NCI-H774 (cell line): ENCODE data around the gene SLC24A3.

Experiments used
- DNase-seq: peaks from one replicate; lab custom pipeline; 2025; lab: John Stamatoyannopoulos, UW

The SLC24A3 gene

DNA sequence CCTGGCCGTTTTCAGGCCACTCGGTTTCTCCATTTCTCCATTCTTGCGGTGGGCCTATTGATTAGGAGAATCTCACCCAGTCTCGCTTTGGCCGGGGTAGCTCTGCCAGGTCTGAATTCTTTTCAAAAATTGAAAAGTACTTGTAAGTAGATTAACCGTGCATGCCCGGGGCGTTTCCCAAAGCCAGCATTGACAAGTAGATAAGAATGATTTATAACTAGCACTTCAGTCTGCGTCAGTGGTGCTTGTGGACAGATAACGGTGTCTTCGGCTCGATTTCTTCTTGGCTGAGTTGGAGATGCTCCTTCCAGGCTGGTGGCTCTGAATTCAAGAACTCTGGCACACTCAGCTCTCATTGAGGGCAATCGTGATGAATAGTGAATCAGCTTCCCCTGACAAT lies 29.0 kb downstream of the SLC24A3 start:
- no peak for DNase-seq

DNA sequence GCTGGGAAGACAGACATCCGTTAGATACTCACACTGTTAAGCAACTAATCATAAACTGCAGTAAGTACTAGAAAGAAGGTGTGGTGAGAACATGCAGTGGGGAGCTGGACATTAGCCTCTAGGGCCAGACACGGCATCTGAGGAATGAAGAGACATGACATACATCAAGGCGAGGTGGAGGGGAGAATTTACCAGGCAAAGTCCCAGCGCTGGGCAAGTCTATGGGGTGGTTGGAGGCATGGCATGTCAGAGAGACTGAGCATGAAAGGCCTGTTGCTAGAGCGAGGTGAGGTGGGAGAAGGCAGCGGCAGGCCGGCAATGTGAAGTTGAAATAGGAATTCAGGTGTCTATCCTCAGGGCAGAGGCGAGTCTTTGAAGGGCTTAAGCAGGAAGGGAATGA lies 31.8 kb downstream of the SLC24A3 start:
- DNase-seq = no peak

DNA sequence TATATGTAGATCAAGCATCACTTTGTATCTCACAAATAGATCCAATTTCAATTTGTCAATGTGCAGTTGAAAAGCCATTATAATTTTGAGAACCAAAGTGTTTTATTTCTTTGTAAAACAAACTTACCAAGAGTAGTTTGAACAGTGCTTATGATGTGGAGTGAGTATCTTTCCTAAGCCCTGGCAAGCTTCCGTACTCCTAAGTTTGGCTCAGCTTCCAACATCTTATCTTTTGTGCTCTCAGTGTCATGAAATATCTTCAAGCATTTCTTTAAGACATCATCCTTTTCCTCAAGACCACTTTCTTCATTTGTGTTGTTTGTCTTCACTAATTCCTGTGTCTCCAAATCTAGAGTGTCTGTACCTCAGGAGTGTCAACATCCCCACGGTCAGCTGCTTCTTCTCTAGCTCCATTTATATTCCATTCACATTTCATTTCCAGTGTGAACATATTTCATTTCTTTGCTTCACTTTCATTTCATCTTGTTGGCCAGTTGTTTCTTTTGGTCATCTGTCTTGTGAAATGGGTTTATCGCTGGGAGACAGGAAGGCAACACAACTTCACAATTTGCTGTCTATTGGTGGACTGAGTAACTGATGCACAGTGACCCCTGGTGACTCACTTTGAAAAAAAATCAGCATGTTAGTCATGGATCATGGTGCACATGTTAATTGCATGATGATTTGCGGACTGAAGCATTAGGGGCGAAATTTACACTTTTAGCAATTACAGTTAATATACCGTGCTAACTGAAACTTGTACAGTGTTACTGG lies 36.9 kb downstream of the SLC24A3 start:
- DNase-seq = no peak

DNA sequence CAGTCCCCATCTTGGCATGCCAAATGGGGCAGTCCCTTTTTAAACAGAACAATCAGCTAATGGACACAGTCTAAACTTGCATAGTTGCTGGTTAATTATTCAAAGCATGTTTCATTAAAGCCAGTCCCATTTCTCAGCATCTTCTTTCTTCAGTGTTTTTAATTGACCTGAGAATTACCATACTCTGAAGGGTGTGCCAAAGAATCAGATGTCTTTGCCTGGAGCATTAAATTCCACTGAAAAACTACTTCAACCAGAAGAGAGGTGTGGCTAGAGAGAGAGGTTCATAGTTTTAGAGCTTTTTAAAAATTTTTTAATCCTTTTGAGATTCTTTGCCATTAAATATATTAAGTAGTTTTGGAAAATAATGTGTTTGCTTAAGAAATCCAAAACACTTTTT lies 37.9 kb downstream of the SLC24A3 start:
- no peak for DNase-seq

DNA sequence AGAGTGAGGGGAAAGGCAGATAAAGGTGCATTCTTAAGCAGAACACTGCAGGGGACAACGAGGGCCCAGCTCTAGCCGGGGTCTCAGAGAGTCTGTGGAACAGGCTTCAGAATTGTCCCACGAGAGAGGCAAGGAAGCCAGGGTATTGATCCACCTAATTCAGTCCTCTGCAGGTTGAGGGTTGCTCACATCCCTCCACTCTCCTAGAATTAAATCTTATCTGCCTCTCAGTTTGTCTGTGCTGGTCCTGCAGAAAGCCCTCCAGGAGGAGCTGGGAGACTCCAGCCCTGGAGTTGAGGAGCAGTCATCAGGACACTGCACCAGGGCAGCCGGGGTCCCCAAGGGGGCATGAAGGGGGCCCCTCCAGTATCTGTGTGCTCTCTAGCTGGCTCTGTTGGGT lies 39.1 kb downstream of the SLC24A3 start:
- no peak for DNase-seq

DNA sequence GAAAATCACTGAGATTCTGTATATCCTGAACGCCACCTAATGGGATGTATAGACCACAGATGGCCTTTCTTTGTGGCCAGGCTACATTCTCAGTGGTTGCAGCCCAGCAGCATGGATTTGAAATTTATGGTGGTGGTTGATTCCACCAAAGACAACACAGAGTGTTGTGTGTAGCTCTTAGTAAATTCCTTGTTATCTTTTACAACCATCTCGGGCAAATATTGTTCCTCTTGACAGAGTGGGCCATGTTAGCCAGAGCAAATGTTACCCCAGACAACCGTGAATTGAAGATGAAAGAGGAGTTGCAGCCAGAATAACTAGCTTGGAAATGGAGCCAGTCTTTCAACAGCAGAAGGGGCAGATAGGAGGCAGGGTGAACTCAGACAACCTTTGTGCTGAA lies 39.5 kb downstream of the SLC24A3 start:
- DNase-seq = no peak

DNA sequence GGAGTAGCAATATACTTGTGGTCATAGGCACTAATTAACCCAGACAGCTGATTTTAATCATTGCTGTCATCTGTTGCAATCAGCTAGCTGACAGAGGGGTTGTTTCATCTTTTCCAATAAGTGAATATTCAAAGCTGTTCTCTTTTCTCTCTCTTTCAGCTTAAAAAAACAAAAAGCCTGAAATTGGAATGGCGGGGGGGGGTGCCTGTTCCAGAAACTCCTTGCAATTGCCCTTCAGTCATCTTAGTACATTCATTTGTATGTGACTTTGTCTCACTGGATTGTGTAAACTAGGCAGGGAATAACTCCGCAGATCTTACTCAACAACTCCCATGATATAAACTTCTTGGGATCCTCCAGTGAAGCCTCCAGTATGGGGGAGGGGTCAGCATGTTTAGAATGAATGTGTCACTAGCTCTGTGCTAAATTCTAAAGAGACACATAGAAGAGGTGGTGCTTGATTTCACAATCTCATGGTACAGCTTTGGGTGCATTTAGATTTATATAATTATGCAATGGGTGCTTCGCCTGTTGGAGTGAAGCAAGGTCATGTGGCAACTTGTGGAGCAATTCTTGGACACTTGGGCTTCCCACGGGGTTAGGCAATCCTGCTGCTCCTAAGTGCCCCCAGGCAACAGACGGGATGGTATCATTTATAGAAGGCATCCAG lies 40.1 kb downstream of the SLC24A3 start:
- no peak for DNase-seq

DNA sequence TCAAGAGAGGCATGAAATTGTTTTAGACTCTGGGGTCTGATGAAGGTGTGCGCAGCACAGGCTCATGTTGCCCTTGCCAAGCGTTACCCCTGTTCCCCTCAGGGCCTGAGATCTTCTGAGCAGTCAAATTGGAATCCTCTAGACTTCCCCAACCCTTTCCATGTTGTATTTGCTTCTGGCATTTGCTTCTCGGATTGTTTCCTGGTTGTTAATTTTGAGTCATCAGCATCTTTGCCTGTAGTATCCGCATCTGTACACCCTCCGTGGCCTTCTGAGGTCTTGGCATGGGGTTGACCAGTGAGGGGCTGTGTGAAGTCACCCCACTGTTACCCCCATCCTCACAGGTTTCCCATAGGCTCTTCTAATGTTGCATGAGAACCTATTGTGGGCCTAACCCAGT lies 40.9 kb downstream of the SLC24A3 start:
- DNase-seq = no peak

DNA sequence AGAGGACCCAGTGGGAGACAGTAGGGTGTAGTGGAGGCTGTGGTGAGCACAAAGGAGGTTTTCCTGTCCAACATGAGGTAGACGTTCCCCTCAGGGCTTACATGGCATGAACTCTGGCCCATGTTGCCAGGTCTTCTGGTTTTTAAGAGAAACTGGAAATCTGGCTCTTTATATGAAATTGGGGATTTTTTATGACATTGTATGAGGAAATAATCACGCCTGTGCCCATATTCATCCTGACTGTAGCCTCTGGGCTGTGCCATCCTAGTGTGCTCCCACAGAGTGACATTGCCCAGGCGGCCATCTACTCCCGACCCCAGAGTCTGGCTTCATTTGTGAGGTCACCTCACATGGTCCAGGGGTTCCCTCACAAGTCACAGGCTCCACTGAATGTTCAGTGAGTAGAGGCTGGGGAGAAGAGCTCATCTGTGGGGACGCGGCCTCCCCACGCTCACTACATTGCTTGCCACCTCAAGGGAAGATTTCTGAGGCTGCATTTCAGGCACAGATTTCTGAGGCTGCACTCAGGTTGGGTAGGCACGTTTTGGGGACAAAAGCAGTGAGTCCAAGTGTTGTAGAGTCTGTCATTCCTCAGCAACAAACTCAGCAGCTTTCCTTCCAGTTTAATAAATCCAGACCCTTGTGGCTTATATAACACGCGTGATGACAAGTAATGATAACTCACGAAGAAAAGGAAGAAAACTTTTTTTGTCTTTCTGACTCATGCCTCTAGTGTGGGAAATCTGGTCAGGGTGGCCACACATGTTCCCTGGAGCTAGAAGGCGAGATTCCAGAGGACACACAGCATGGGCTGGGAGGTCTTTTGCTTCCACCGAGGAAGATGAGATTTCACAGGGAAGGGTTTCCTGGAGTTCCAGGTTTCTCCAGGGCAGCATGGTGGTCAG lies 41.7 kb downstream of the SLC24A3 start:
- DNase-seq = no peak

DNA sequence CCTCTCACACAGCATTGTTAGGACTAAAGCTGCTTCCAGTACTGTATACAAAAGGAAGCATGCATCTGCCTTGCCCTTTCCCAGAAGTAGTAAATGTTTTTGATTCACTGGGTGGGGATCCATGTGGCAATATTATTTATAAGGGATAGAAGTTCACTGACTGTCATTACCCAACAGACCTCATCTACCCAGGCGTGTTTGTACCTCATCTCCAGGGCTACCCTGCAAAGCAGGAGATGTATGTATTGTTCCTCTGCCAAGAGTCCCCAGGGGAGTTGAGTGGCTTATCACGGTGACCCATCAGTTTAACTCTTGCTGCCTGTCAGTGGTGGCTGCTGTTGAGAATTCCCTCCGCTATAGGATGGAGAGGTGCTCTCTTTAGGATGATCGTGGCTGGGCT lies 42.5 kb downstream of the SLC24A3 start:
- DNase-seq = no peak

DNA sequence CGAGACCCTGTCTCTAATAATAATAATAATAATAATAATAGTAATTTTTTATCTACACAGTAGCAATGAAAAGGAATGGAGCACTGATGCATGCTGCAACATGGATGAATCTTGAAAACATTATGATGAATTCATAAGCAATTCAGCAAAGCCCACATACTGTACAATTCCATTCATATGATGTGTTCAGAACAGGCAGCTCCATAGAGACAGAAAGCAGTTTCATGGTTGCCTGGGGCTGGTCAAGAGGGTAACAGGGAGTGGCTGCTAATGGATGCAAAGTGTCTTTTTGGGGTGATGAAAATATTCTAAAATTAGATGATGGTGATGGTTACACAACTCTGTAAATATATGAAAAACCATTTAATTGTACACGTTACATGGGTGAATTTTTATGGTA lies 43.6 kb downstream of the SLC24A3 start:
- no peak for DNase-seq

DNA sequence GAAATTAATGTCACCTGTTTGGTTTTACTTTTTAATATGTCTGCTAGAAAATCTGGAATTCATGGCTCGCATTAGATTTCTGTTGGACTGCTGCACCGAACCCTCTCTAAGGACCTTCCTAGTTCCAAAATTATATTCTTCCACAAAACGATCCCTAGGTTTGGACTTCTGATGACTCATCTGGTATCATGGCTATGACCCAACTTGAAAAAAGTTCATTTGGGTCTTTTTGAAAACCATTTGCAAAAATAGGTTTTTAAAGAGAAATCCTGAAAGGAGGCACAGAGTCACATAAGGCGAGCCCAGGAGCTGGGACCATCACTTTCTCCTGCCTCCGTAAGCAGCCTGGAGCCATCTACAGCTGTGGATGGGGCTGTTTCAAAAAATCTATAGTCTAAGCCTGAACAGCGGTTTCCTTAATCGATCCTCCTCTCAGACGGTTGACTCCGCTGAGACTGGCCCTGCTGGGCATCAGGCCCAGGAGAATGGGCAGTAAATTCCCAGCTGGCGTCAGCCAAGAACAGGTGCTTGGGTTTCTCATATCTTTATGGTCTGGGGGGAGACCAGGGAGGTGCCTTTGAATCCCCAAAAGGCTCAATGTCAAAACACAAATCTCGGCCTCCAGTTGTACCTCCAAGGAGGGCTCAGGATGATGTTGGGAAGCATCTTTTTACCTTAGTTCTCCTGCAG lies 44.6 kb downstream of the SLC24A3 start:
- no peak for DNase-seq

DNA sequence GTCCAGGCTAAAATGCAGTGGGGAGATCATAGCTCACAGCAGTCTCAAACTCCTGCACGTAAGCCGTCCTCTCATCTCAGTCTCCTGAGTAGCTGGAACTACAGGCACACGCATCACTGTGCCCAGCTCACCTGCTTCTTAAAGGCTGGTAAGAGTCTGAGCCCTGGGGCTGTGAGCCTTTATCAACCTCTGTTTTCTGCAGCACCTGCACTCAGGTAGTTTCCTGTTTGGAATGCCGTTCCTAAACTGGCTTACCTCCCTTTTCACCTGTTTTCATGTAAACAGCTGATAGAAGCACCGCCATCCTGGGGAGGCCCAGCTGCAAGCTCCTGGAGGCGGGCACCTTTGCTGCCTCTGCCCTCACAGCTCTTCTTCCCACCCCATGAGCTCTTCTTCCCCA lies 45.4 kb downstream of the SLC24A3 start:
- DNase-seq = no peak

DNA sequence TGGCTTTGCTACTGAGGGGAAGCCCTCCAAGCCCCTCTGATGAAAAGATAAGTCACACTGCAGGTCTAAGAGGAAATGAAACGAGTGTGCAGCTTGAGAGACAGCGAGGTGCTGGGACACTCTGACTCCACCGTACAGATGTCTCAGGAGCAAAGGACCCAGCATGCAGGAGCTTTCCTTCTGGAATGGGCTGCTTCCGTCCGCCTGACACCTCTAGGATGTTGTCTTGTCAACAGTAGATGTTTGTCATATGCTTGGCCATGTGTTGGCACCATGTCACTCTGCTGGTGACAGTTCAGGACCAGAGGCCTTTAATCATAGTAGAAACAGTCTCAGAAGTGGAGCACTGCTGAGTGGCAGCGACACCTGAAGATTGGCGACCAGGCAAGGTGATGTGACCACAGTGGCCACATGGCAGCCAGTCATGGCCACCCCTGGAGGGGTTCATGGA lies 46.7 kb downstream of the SLC24A3 start:
- DNase-seq = no peak

DNA sequence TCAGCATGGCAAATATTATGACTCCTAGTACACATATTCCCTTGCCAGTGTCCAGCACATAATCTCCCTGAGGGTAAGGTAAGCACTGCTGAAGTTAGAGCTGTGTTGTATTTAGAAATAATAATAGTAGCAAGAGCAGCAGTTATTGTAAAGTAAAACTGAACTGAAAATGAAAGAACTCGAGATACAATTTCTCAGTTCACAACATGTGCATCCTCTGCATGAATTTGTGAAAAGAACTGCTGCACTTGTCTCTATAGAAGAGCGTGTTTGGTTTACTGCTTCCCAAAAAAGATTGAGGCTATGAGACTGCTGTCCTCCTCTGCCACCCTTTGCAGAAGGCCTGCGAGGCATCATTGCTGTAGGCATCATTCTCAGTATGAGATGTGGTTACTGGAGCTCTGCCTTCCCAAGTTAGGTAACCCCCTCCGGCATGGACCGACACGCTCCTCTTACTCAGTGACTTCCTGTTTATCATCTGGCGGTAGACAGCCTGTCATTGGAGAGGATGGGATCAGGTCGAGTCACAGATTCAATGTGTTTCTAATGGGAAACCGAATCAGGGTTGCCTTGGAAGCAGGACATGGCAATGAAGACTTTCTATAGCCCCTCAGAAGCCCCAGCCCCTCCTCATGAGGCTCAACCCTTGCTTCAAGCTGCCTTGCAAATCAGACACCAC lies 48.1 kb downstream of the SLC24A3 start:
- no peak for DNase-seq

DNA sequence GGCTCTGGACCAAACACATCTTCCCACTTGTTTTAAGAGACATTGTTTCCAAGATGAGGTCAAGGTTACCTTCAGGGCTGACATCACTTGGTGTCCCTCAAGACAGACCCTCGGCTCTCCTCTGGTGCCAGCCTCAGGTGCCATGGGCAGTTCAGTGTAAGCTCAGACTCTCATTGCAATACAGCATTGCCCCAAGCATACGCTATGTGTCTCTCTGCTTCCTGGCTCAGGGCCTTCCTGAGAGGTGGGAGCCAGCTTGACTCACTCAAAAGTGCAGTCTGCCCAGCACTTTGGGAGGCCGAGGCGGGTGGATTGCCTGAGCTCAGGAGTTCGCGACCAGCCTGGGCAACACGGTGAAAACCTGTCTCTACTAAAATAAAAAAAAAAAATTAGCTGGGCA lies 51.7 kb downstream of the SLC24A3 start:
- DNase-seq = no peak

DNA sequence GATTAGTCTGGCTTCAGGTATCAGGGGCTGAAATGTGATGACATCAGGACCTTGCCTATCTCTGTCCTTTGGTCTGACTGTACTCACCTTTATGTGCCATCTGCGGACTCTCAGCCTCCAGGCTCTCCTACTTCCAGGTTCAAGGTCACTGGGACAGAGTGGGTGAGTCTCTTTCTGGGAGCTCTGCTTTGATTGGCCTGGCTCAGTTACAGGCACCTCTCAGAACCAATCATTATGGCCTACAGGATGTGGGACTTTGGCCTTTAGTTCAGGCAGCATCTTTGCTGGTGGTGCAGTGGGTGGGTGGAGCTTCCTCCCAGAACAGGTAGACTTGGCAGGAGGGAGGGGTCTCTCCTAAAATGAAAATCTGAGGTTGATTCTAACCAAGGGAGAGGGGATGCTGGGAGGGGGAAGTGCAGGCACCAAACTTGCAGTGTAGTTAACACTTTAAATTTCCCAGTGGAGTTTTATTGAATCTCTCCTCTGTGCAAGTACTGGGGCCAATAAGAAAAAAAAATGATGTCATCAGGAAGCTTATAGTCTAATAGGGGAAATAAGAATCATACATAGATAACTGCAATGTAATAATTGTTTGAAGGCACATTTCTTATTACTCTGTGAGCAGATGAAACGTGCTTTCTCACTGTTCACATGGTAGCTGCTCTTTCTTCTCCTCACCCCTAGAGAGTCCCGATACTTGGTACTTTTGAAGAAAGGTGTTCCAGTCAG lies 53.4 kb downstream of the SLC24A3 start:
- DNase-seq = no peak

DNA sequence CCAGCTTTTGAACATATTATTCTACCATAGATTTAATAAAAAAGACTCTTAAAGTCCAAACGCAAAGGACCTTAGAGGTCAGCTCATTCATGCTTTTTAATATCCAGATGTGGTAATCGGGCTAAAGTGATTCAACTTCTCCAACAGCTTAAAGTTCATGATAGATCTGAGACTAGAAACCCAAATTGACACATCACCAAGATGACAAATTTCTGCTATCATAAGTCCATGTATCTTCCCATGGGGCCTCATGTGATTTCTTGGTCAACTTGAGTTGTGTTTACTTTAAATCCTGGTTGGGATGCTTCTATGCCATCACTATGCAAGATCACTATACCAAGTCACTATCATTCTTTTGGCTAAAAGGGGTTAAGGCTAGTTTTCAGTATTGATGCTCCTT lies 56.0 kb downstream of the SLC24A3 start:
- no peak for DNase-seq

DNA sequence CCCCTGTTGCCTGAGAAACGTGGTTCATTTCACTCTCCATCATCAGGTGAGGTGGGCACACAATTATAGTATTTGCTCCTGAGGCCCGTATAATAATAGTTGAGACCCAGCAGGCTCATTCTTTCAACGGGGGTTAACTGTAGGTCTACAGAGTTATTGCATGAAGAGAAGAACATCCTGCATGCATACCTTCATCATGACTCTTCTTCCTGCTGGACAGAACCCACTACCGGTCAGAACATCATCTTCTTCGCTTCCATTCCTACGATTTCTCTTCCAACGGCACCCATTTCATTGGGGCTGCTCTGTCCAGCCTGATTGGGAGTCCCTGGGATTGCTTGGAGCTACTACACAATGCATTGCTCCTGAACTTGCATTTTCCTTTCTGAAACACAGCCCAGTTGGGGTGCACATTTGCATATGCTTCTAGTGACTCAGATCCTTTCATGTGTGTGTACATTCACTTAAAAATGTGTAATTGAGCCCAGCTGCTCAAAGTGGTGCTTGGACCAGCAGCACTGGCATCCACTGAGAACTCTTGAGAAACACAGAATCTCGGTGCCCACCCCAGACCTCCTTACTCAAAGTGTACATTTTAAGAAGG lies 57.4 kb downstream of the SLC24A3 start:
- DNase-seq = no peak

DNA sequence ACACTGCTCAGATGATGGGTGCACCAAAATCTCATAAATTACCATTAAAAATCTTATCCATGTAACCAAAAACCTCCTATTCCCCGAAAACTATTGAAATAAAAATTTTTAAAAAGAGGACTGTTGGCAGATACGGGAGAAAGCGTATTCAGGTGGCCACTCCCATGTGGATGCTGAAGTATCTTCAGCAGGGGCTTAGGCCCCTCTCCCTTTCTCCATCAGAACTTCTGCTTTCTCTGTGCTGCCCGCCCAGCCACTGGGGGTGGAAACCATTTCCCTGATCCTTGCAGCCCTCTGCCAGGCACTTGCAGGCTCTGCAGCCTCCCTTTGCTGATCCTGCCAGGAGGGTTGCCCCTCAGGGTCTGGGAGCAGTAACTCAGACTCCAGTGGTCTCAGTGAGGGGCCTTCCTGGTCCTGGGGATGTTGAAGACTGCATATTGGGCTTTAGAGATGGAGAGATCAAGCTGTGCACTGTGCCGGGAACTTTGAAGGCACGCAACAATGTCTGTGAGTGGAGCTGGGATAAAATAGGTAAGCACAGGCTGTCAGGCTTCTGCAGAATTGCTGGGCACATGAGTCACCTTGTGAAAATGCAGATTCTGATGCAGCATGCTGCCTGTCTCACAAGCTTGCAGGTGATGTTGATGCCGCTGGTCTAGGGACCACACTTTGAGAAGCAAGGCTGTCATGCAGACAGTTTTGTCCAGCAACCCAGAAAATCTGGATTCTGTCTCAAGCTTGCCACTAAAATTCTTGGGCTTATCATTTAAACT lies 59.6 kb downstream of the SLC24A3 start:
- no peak for DNase-seq
